Keratinocyte (primary cell): ENCODE data around the gene GAGE10.

ENCODE experiments used
- EZH2 ChIP-seq: IDR thresholded peaks from one replicate; pipeline ENCODE4 v1.6.1; 2012; ENCODE audit warnings: inconsistent platforms, mild to moderate bottlenecking, low read length, moderate library complexity
- TF ChIP-seq, protein P1 (sequence below), 3 experiments: IDR thresholded peaks in 1 of 3; conservative IDR thresholded peaks in 1 of 3; optimal IDR thresholded peaks in 1 of 3; 2 replicates in 2 of 3; 3 replicates in 1 of 3; pipeline versions ENCODE3 to v1.5.1; 2011; ENCODE audit warnings: low read length in 3 of 3, mild to moderate bottlenecking in 3 of 3, moderate library complexity in 2 of 3, control low read depth in 1 of 3, inconsistent platforms in 1 of 3; ENCODE audit not compliant: insufficient read depth in 2 of 3; ENCODE audit errors: extremely low read depth in 1 of 3

DNA sequence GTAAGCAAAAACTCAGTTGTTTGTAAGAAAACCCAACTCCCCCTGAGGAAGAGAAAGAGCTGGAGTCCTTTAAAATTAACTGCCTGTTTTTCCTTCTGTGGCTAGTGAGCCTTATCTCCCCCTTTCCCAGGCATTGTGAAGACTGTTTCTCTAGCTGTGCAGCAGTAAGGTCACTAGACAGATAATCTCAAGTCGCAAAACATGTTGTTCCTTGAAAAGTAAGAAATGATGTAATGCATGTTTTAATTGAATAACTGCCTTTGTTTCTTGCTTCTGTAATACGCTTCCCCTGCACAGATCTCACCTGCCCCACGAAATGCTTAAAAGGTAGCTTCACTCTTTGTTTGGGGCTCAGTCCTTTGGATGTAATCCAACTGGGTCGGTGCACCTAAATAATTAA, 12.6 kb downstream of the GAGE10 start:
- TF ChIP-seq, protein P1, sequence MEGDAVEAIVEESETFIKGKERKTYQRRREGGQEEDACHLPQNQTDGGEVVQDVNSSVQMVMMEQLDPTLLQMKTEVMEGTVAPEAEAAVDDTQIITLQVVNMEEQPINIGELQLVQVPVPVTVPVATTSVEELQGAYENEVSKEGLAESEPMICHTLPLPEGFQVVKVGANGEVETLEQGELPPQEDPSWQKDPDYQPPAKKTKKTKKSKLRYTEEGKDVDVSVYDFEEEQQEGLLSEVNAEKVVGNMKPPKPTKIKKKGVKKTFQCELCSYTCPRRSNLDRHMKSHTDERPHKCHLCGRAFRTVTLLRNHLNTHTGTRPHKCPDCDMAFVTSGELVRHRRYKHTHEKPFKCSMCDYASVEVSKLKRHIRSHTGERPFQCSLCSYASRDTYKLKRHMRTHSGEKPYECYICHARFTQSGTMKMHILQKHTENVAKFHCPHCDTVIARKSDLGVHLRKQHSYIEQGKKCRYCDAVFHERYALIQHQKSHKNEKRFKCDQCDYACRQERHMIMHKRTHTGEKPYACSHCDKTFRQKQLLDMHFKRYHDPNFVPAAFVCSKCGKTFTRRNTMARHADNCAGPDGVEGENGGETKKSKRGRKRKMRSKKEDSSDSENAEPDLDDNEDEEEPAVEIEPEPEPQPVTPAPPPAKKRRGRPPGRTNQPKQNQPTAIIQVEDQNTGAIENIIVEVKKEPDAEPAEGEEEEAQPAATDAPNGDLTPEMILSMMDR (optimal IDR thresholded peaks at IDR 0.05 in 1 of 3, IDR thresholded peaks at IDR 0.05 in 1 of 3, conservative IDR thresholded peaks at IDR 0.05 in 1 of 3; ENCODE audit: extremely low read depth in 1 of 3, insufficient read depth in 2 of 3, low read length in 3 of 3) = no peak
- no peak for TF ChIP-seq EZH2
